Endothelial cell of umbilical vein (primary cell): ENCODE results near the gene SLIT1. TPM values are rescaled to one million over a fixed set of nuclear protein-coding genes. Genes with fewer than 3 reads are reported as not detected.

Experiments
- BruUV-seq: library from RNA; stranded (reverse); fragments of 400-500 nt; replicated peaks from 2 replicates; lab custom pipeline; 2021; lab: Mats Ljungman, UMichigan
- CTCF ChIA-PET: fragments of 300-600, 350-600 bp; sonication (Branson Sonifier 250); formaldehyde crosslinking; loops from one replicate; lab custom pipeline; 2021; ENCODE audit warnings: antibody characterized with exemption, inconsistent platforms; lab: Charles Lee
- POLR2A ChIA-PET: fragments of 300-600, 350-600 bp; sonication (Branson Sonifier 250); formaldehyde crosslinking; loops from one replicate; lab custom pipeline; 2021; ENCODE audit warnings: antibody characterized with exemption, inconsistent platforms; lab: Charles Lee
- DNase-seq: peaks from one replicate; pipeline ENCODE4 v3.0.0-alpha.2; 2011; ENCODE audit warnings: low read depth, low spot score
- FAIRE-seq: peaks from 2 replicates; lab custom pipeline; 2011; peaks lifted over from hg19 to GRCh38; lab: Jason Lieb, UNC
- H2AFZ ChIP-seq: 2 replicates; pipeline ENCODE4 v1.6.0; 2012; ENCODE audit warnings: low read depth, low read length, control low read depth, inconsistent platforms
- H3K27ac ChIP-seq: 2 replicates; pipeline ENCODE4 v1.5.1; 2011; ENCODE audit warnings: low read depth, mild to moderate bottlenecking, control low read depth, low read length, moderate library complexity; ENCODE audit not compliant: insufficient read depth
- H3K27me3 ChIP-seq, 2 experiments: 2 replicates each; pipeline versions ENCODE4 v1.6.0 to v1.6.1; 2011; ENCODE audit warnings: low read length in 2 of 2, mixed read lengths in 1 of 2; ENCODE audit not compliant: control insufficient read depth in 2 of 2, insufficient read depth in 2 of 2
- H3K36me3 ChIP-seq, 2 experiments: 2 replicates in 1 of 2; 3 replicates in 1 of 2; pipeline ENCODE4 v1.5.1; 2011; ENCODE audit warnings: low read length in 2 of 2, mild to moderate bottlenecking in 1 of 2, moderate library complexity in 1 of 2; ENCODE audit not compliant: control insufficient read depth in 2 of 2, insufficient read depth in 2 of 2; ENCODE audit errors: extremely low read depth in 1 of 2
- H3K4me1 ChIP-seq: 3 replicates; pipeline ENCODE4 v1.5.1; 2011; ENCODE audit warnings: mild to moderate bottlenecking, low read length; ENCODE audit not compliant: control insufficient read depth, insufficient read depth; ENCODE audit errors: extremely low read depth
- H3K4me2 ChIP-seq: 2 replicates; pipeline ENCODE4 v1.6.1; 2011; ENCODE audit warnings: low read length, control low read depth, mixed read lengths; ENCODE audit not compliant: insufficient read depth
- H3K4me3 ChIP-seq, 3 experiments: fragments of 200-600 bp in 1 of 3; sonication (generic), shearing (Covaris generic) in 1 of 3; replicated peaks in 1 of 3; 2 replicates each; pipeline ENCODE4 v1.5.1; 2011 to 2016; ENCODE audit warnings: control low read depth in 3 of 3, low read length in 3 of 3, mild to moderate bottlenecking in 2 of 3, inconsistent platforms in 1 of 3, low read depth in 1 of 3, moderate library complexity in 1 of 3; ENCODE audit not compliant: insufficient read depth in 1 of 3
- H3K79me2 ChIP-seq: 2 replicates; pipeline ENCODE4 v1.6.0; 2012; ENCODE audit warnings: low read length, inconsistent platforms; ENCODE audit not compliant: control insufficient read depth, insufficient read depth
- H3K9ac ChIP-seq: replicated peaks from 2 replicates; pipeline ENCODE3; 2011; ENCODE audit warnings: low read length, control low read depth; ENCODE audit not compliant: insufficient read depth; ENCODE audit errors: extremely low read depth
- H3K9me1 ChIP-seq: replicated peaks from 3 replicates; pipeline ENCODE4 v1.6.0; 2011; ENCODE audit warnings: mild to moderate bottlenecking, low read length; ENCODE audit not compliant: control insufficient read depth, insufficient read depth; ENCODE audit errors: extremely low read depth
- H3K9me3 ChIP-seq: replicated peaks from 2 replicates; pipeline ENCODE4 v1.5.1; 2012; ENCODE audit warnings: low read length, inconsistent platforms; ENCODE audit not compliant: control insufficient read depth, insufficient read depth
- H4K20me1 ChIP-seq: replicated peaks from 2 replicates; pipeline ENCODE3; 2011; ENCODE audit warnings: mild to moderate bottlenecking, low read length; ENCODE audit not compliant: control insufficient read depth, insufficient read depth; ENCODE audit errors: extremely low read depth
- CTCF ChIP-seq, 2 donors: IDR thresholded peaks; 1 replicate in 1 of 2; 2 replicates in 1 of 2; pipeline ENCODE4 v1.5.1; 2011; ENCODE audit warnings: low read length in 2 of 2, mild to moderate bottlenecking in 2 of 2, moderate library complexity in 2 of 2, control low read depth in 1 of 2, inconsistent platforms in 1 of 2, low read depth in 1 of 2; ENCODE audit not compliant: insufficient read depth in 1 of 2; ENCODE audit errors: extremely low read depth in 1 of 2
- EZH2 ChIP-seq: IDR thresholded peaks from 2 replicates; pipeline ENCODE4 v1.6.1; 2012; ENCODE audit warnings: borderline replicate concordance, low read depth, mild to moderate bottlenecking, moderate library complexity, low read length, inconsistent platforms; ENCODE audit not compliant: severe bottlenecking
- FOS ChIP-seq: IDR thresholded peaks from 2 replicates; pipeline ENCODE4 v1.6.1; 2011; ENCODE audit warnings: mild to moderate bottlenecking, low read length, moderate library complexity, borderline replicate concordance; ENCODE audit not compliant: insufficient read depth
- GATA2 ChIP-seq: IDR thresholded peaks from 2 replicates; pipeline ENCODE4 v1.7.0; 2011; ENCODE audit warnings: low read depth, mild to moderate bottlenecking, moderate library complexity, mixed read lengths, low read length; ENCODE audit not compliant: insufficient read length, insufficient read depth
- JUN ChIP-seq: IDR thresholded peaks from 2 replicates; pipeline ENCODE4 v1.6.1; 2011; ENCODE audit warnings: borderline replicate concordance, low read depth; ENCODE audit not compliant: insufficient read length, insufficient read depth
- MAX ChIP-seq: IDR thresholded peaks from 2 replicates; pipeline ENCODE4 v1.6.1; 2011; ENCODE audit not compliant: insufficient read depth, insufficient read length
- MYC ChIP-seq: IDR thresholded peaks from one replicate; pipeline ENCODE4 v1.6.1; 2011; ENCODE audit warnings: mild to moderate bottlenecking, low read depth, low read length
- POLR2A ChIP-seq: IDR thresholded peaks from 2 replicates; pipeline ENCODE4 v1.6.1; 2012; ENCODE audit warnings: low read depth, mild to moderate bottlenecking, control low read depth, low read length
- POLR2AphosphoS5 ChIP-seq: IDR thresholded peaks from 2 replicates; pipeline ENCODE4 v1.6.1; 2012; ENCODE audit warnings: low read depth, mild to moderate bottlenecking, control low read depth, low read length, moderate library complexity; ENCODE audit not compliant: insufficient read depth
- dilution Hi-C: fragments of 300-500 bp; cut with MboI; formaldehyde crosslinking; loops from one replicate; pipeline ENCODE4 v1.15.0; 2019; ENCODE audit warnings: low sequenced_read_pairs; ENCODE audit not compliant: extremely low pct_ligation_motif_present
- intact Hi-C: fragments of 100-400 bp; cut with micrococcal nuclease; formaldehyde crosslinking; loops from one replicate; pipeline ENCODE4 v1.10.0; 2022
- polyA plus RNA-seq, 4 experiments: library from polyadenylated mRNA; depleted of rRNA in 3 of 4; stranded (reverse) in 3 of 4; unstranded in 1 of 4; fragments of >200 nt; gene quantifications; 2 replicates each; pipeline versions ENCODE4 v1.2.1 to v1.2.3, GENCODE V29; 2011 to 2012; ENCODE audit warnings: missing spikeins in 1 of 4
- total RNA-seq: library from RNA; stranded (reverse); gene quantifications from 2 replicates; pipeline ENCODE4 v1.2.3, GENCODE V29; 2021

SLIT1 gene
- total and polyA plus RNA-seq, 2 donors (not counting 3 experiments of a cell fraction or from before 2014, with no cell fraction given): 0.04 to 0.20 TPM

GRCh38 chr10:97029271-97029670 is 156.5 kb downstream of the SLIT1 start:
- Histone ChIP-seq H3K9me3 (no peaks in the 10 kb centered on the region), H3K27ac (no peak overlapping the region), H3K27me3 (no peaks in the 10 kb centered on the region), H3K79me2 (no peaks in the 10 kb centered on the region), H3K36me3 (no peaks in the 10 kb centered on the region), H3K4me2 (no peak overlapping the region), H3K4me1 (peaks cover 8% of the 10 kb centered on the region), H3K9me1 (no peaks in the 10 kb centered on the region), H2AFZ (no peak overlapping the region), H3K4me3 (no peak overlapping the region), H4K20me1 (no peaks in the 10 kb centered on the region), H3K9ac (no peak overlapping the region)
- ChIA-PET POLR2A (no interaction called here), CTCF (interaction anchor here (0.6 to 1.1 kb wide), 2 partner anchors 9 to 167 kb away, joined by 3 to 4 read pairs; no protein-coding TSS in a partner anchor)
- intact Hi-C loops: no loop called here
- FAIRE-seq: no peak
- no peak for DNase-seq
- no TSS peak for BruUV-seq
- no peak for TF ChIP-seq MYC
- TF ChIP-seq EZH2: no peak
- no peak for TF ChIP-seq JUN
- TF ChIP-seq POLR2A: no peak
- TF ChIP-seq MAX: no peak
- dilution Hi-C loops: no loop called here

- POLR2A ChIA-PET: no interaction called here
- FAIRE-seq: no peak
Observed at GRCh38 chr10:97028832-97029178, 157.0 kb downstream of the SLIT1 start.

More at GRCh38 chr10:97028832-97029178, 157.0 kb downstream of the SLIT1 start:
- no peaks in the 10 kb centered on the region for H3K9me3 ChIP-seq
- no peak overlapping the region for H3K4me3 ChIP-seq
- H3K4me1 ChIP-seq: peaks cover 13% of the 10 kb centered on the region
- CTCF ChIA-PET: interaction anchor here (0.8 to 1.1 kb wide), 2 partner anchors 9 to 182 kb away, joined by 3 to 4 read pairs; no protein-coding TSS in a partner anchor
- intact Hi-C loops (no loop called here), dilution Hi-C loops (no loop called here)
- H3K36me3 ChIP-seq: no peaks in the 10 kb centered on the region
- H3K9me1 ChIP-seq: no peaks in the 10 kb centered on the region
- H2AFZ ChIP-seq: no peak overlapping the region
- no peaks in the 10 kb centered on the region for H3K27me3 ChIP-seq
- no peak overlapping the region for H3K4me2 ChIP-seq
- H3K27ac ChIP-seq: no peak overlapping the region
- no peak overlapping the region for H3K9ac ChIP-seq
- TF ChIP-seq CTCF (IDR thresholded peaks at IDR 0.05; ENCODE audit: extremely low read depth in 1 of 2, insufficient read depth in 1 of 2, low read depth in 1 of 2, low read length in 2 of 2) (no peak), GATA2 (no peak), FOS (no peak), JUN (no peak), POLR2AphosphoS5 (no peak), EZH2 (no peak), POLR2A (no peak), MYC (no peak), MAX (no peak)
- H4K20me1 ChIP-seq: no peaks in the 10 kb centered on the region
- DNase-seq: no peak
- no peaks in the 10 kb centered on the region for H3K79me2 ChIP-seq
- BruUV-seq: no TSS peak
